H1 (cell line): ENCODE results near the gene NBAS. TPM values are rescaled to one million over a fixed set of nuclear protein-coding genes. Genes with fewer than 3 reads are reported as not detected.

ENCODE experiments used
- CTCF ChIA-PET: fragments of 300-600 bp; sonication (Branson Sonifier 250); formaldehyde crosslinking; loops from one replicate; lab custom pipeline; 2021; ENCODE audit not compliant: partially characterized antibody; lab: Charles Lee
- POLR2A ChIA-PET: fragments of 300-600 bp; sonication (Branson Sonifier 250); formaldehyde crosslinking; loops from one replicate; lab custom pipeline; 2021; ENCODE audit warnings: inconsistent platforms; ENCODE audit not compliant: partially characterized antibody; lab: Charles Lee
- DNase-seq, 2 experiments: peaks; one replicate each; pipeline versions ENCODE4 v3.0.0 to v3.0.0-alpha.2; 2010 to 2022; ENCODE audit warnings: low spot score in 2 of 2, low read depth in 1 of 2, mixed read lengths in 1 of 2
- FAIRE-seq: peaks from 2 replicates; lab custom pipeline; 2011; peaks lifted over from hg19 to GRCh38; lab: Jason Lieb, UNC
- H2AFZ ChIP-seq: 2 replicates; pipeline ENCODE4 v1.8.1; 2012; ENCODE audit warnings: low read length, inconsistent platforms
- H2AK5ac ChIP-seq: 2 replicates; pipeline ENCODE4 v1.6.1; 2013; ENCODE audit warnings: low read depth, low read length
- H2BK120ac ChIP-seq: replicated peaks from 2 replicates; pipeline ENCODE3; 2013; ENCODE audit warnings: low read depth, low read length, inconsistent platforms
- H2BK12ac ChIP-seq: 2 replicates; pipeline ENCODE4 v1.6.1; 2013; ENCODE audit warnings: low read depth, low read length
- H2BK15ac ChIP-seq: 2 replicates; pipeline ENCODE4 v1.6.1; 2013; ENCODE audit warnings: low read length
- H2BK20ac ChIP-seq: 2 replicates; pipeline ENCODE4 v1.6.1; 2013; ENCODE audit warnings: low read length
- H2BK5ac ChIP-seq: 2 replicates; pipeline ENCODE4 v1.6.1; 2013; ENCODE audit warnings: low read depth, low read length
- H3K14ac ChIP-seq: 2 replicates; pipeline ENCODE4 v1.6.1; 2013; ENCODE audit warnings: inconsistent platforms; ENCODE audit not compliant: insufficient read length
- H3K18ac ChIP-seq: 2 replicates; pipeline ENCODE4 v1.6.1; 2013; ENCODE audit warnings: low read length; ENCODE audit errors: extremely low read depth
- H3K23ac ChIP-seq: 2 replicates; pipeline ENCODE4 v1.6.1; 2013; ENCODE audit warnings: inconsistent platforms; ENCODE audit not compliant: insufficient read length
- H3K23me2 ChIP-seq: 2 replicates; pipeline ENCODE4 v1.6.1; 2013; ENCODE audit warnings: low read depth, low read length
- H3K27ac ChIP-seq: 2 replicates; pipeline ENCODE4 v1.6.1; 2011; ENCODE audit warnings: low read depth, low read length, inconsistent platforms
- H3K27me3 ChIP-seq, 4 experiments: replicated peaks in 1 of 4; 1 replicate in 1 of 4; 2 replicates in 3 of 4; pipeline versions ENCODE4 v1.6.1 to v1.8.1; 2011 to 2013; ENCODE audit warnings: low read length in 3 of 4, mild to moderate bottlenecking in 3 of 4, inconsistent platforms in 2 of 4, mixed read lengths in 2 of 4, moderate library complexity in 1 of 4; ENCODE audit not compliant: control insufficient read depth in 3 of 4, insufficient read depth in 3 of 4; ENCODE audit errors: extremely low read depth in 1 of 4
- H3K36me3 ChIP-seq, 4 experiments: 2 replicates each; pipeline versions ENCODE4 v1.6.1 to v1.8.1; 2011 to 2013; ENCODE audit warnings: mild to moderate bottlenecking in 4 of 4, low read length in 3 of 4, moderate library complexity in 2 of 4, control low read depth in 1 of 4, inconsistent platforms in 1 of 4; ENCODE audit not compliant: insufficient read depth in 4 of 4, control insufficient read depth in 2 of 4
- H3K4ac ChIP-seq: replicated peaks from 2 replicates; pipeline ENCODE3; 2013; ENCODE audit warnings: low read length, low read depth, mixed read lengths, inconsistent platforms; ENCODE audit not compliant: insufficient read length
- H3K4me1 ChIP-seq, 4 experiments: replicated peaks in 1 of 4; 1 replicate in 1 of 4; 2 replicates in 3 of 4; pipeline versions ENCODE4 v1.6.1 to v1.8.1; 2011 to 2013; ENCODE audit warnings: low read length in 3 of 4, inconsistent platforms in 2 of 4, mixed read lengths in 1 of 4; ENCODE audit not compliant: insufficient read depth in 4 of 4, control insufficient read depth in 3 of 4
- H3K4me2 ChIP-seq, 2 experiments: 2 replicates each; pipeline versions ENCODE4 v1.6.1 to v1.8.1; 2011 to 2013; ENCODE audit warnings: low read depth in 2 of 2, low read length in 2 of 2, control low read depth in 1 of 2, inconsistent platforms in 1 of 2, mild to moderate bottlenecking in 1 of 2; ENCODE audit not compliant: insufficient read depth in 1 of 2
- H3K4me3 ChIP-seq, 4 experiments: fragments of 200-600, 300-600 bp in 1 of 4; sonication (generic), shearing (Covaris generic), sonication (Bioruptor Twin) in 1 of 4; 2 replicates each; pipeline versions ENCODE4 v1.5.1 to v1.8.1; 2011 to 2016; ENCODE audit warnings: low read length in 4 of 4, low read depth in 3 of 4, control low read depth in 2 of 4, inconsistent platforms in 2 of 4, mild to moderate bottlenecking in 2 of 4, mixed read lengths in 1 of 4, moderate library complexity in 1 of 4; ENCODE audit not compliant: insufficient read depth in 2 of 4; ENCODE audit errors: extremely low read depth in 1 of 4
- H3K56ac ChIP-seq: replicated peaks from 2 replicates; pipeline ENCODE3; 2013; ENCODE audit warnings: low read depth, mild to moderate bottlenecking, mixed read lengths, low read length, inconsistent platforms; ENCODE audit not compliant: insufficient read length
- H3K79me1 ChIP-seq: 2 replicates; pipeline ENCODE4 v1.6.1; 2013; ENCODE audit warnings: low read depth, low read length, control low read depth
- H3K79me2 ChIP-seq, 2 experiments: 2 replicates each; pipeline versions ENCODE4 v1.6.1 to v1.8.1; 2012 to 2013; ENCODE audit warnings: low read length in 2 of 2, mild to moderate bottlenecking in 2 of 2, inconsistent platforms in 1 of 2; ENCODE audit not compliant: insufficient read depth in 2 of 2, control insufficient read depth in 1 of 2
- H3K9ac ChIP-seq, 4 experiments: replicated peaks in 1 of 4; 1 replicate in 1 of 4; 2 replicates in 3 of 4; pipeline versions ENCODE4 v1.6.1 to v1.8.1; 2011 to 2013; ENCODE audit warnings: low read depth in 3 of 4, low read length in 3 of 4, control low read depth in 2 of 4, mild to moderate bottlenecking in 2 of 4, moderate library complexity in 2 of 4, inconsistent platforms in 1 of 4; ENCODE audit errors: extremely low read depth in 1 of 4
- H3K9me3 ChIP-seq, 2 experiments: 2 replicates each; pipeline versions ENCODE4 v1.6.1 to v1.8.1; 2012 to 2013; ENCODE audit warnings: mild to moderate bottlenecking in 2 of 2, moderate library complexity in 2 of 2, control low read depth in 1 of 2, inconsistent platforms in 1 of 2, low read depth in 1 of 2, low read length in 1 of 2, mixed read lengths in 1 of 2; ENCODE audit not compliant: insufficient read depth in 2 of 2
- H4K20me1 ChIP-seq, 2 experiments: replicated peaks in 1 of 2; 2 replicates each; pipeline versions ENCODE3 to v1.8.1; 2011 to 2013; ENCODE audit warnings: inconsistent platforms in 2 of 2, low read length in 2 of 2, mild to moderate bottlenecking in 1 of 2; ENCODE audit not compliant: insufficient read depth in 2 of 2, control insufficient read depth in 1 of 2
- H4K5ac ChIP-seq: 2 replicates; pipeline ENCODE4 v1.6.1; 2013; ENCODE audit warnings: low read length, low read depth, mixed read lengths, inconsistent platforms; ENCODE audit not compliant: insufficient read length
- H4K8ac ChIP-seq: 2 replicates; pipeline ENCODE4 v1.8.0; 2013; ENCODE audit warnings: mild to moderate bottlenecking, moderate library complexity, low read length, inconsistent platforms; ENCODE audit not compliant: insufficient read depth; ENCODE audit errors: extremely low read depth
- H4K91ac ChIP-seq: replicated peaks from 2 replicates; pipeline ENCODE3; 2013; ENCODE audit warnings: low read length, mixed read lengths, inconsistent platforms; ENCODE audit not compliant: insufficient read length
- EGR1 ChIP-seq: IDR thresholded peaks from 2 replicates; pipeline ENCODE4 v1.6.1; 2011; ENCODE audit warnings: low read depth, low read length, borderline replicate concordance
- GTF2F1 ChIP-seq: IDR thresholded peaks from 2 replicates; pipeline ENCODE4 v1.6.1; 2012; ENCODE audit warnings: low read depth, low read length, improper control_type of control experiment, borderline replicate concordance
- HDAC2 ChIP-seq, 2 experiments: fragments of 300-600 bp in 1 of 2; sonication (generic) in 1 of 2; IDR thresholded peaks; 2 replicates each; pipeline ENCODE4 v1.6.1; 2011 to 2012; ENCODE audit warnings: low read depth in 2 of 2, low read length in 2 of 2, mild to moderate bottlenecking in 2 of 2, moderate library complexity in 2 of 2, borderline replicate concordance in 1 of 2, inconsistent platforms in 1 of 2
- JUND ChIP-seq: IDR thresholded peaks from 2 replicates; pipeline ENCODE4 v1.6.1; 2011; ENCODE audit warnings: mild to moderate bottlenecking, improper control_type of control experiment, low read length
- KDM4A ChIP-seq: IDR thresholded peaks from one replicate; pipeline ENCODE4 v1.7.1; 2012; ENCODE audit warnings: low read depth, mild to moderate bottlenecking, moderate library complexity, low read length, inconsistent platforms; ENCODE audit not compliant: severe bottlenecking
- RAD21 ChIP-seq, 2 experiments: IDR thresholded peaks in 1 of 2; conservative IDR thresholded peaks in 1 of 2; 2 replicates each; pipeline ENCODE4 v1.6.1; 2011; ENCODE audit warnings: low read depth in 2 of 2, low read length in 2 of 2, improper control_type of control experiment in 1 of 2, inconsistent platforms in 1 of 2, mild to moderate bottlenecking in 1 of 2, moderate library complexity in 1 of 2
- SIRT6 ChIP-seq: IDR thresholded peaks from one replicate; pipeline ENCODE4 v1.7.1; 2012; ENCODE audit warnings: low read length, inconsistent platforms
- SIX5 ChIP-seq: IDR thresholded peaks from 2 replicates; pipeline ENCODE4 v1.6.1; 2011; ENCODE audit warnings: mild to moderate bottlenecking, low read depth, low read length
- SP4 ChIP-seq: IDR thresholded peaks from 2 replicates; pipeline ENCODE4 v1.6.1; 2012; ENCODE audit warnings: low read length, inconsistent platforms
- WGBS, 2 experiments: shearing (Covaris generic) in 1 of 2; methylation state at CpG; one replicate each; pipeline versions ENCODE4 v1.1.6 to v1.1.7; 2013 to 2015; ENCODE audit warnings: low lambda C conversion rate in 2 of 2, mixed read lengths in 2 of 2, inconsistent platforms in 1 of 2, low coverage in 1 of 2, missing lambda C conversion rate in 1 of 2; ENCODE audit not compliant: insufficient replicate concordance in 2 of 2, insufficient coverage in 1 of 2, insufficient read length in 1 of 2; ENCODE audit errors: extremely low coverage in 1 of 2, missing lambda C conversion rate in 1 of 2; 5-methylcytosine and 5-hydroxymethylcytosine counted together
- polyA plus RNA-seq, 7 experiments: library from polyadenylated mRNA; depleted of rRNA in 3 of 7; stranded (reverse) in 5 of 7; unstranded in 2 of 7; fragments of >200 nt in 5 of 7; fragments of 200-250 nt in 2 of 7; gene quantifications; 1 replicate in 5 of 7; 2 replicates in 1 of 7; 4 replicates in 1 of 7; pipeline versions ENCODE4 v1.2.1 to v1.2.3, GENCODE V29; 2011 to 2013; ENCODE audit warnings: missing spikeins in 2 of 7, mixed read lengths in 2 of 7
- total RNA-seq: library from RNA; stranded (reverse); fragmentation: NEBNext Ultra II Directional; extraction: Animal tissue kit (Norgen Biotek cat#: 25700); gene quantifications from 2 replicates; pipeline ENCODE4 v1.2.1, GENCODE V29; 2021
- TF ChIP-seq, protein P1 (sequence below): IDR thresholded peaks from 2 replicates; pipeline ENCODE4 v1.6.1; 2012; ENCODE audit warnings: inconsistent platforms

NBAS gene
- total and polyA plus RNA-seq, 2 of the 8 experiments (the other 6 are each of a cell fraction or from before 2014, with no cell fraction given): 19.6 to 34.8 TPM

DNA sequence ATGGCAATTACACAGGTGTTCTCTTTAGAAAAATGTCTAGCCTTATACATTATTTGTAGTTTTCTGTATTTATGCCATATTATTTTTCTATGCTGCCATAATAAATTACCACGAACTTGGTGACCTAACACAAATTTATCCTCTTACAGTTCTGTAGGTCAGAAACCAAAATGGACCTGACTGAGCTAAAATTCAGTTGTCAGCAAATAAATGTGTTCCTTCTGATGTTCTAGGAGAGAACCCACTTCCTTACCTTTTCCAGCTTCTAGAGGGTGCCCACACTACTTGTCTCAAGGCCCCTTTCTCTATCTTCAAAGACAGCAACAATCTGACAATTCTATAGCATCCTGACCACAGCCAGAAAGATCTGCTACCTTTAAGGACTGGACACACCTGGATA, 153.5 kb downstream of the NBAS start:
- FAIRE-seq (no peak), DNase-seq (no peak)
- no peaks in the 10 kb centered on the region for H3K4me1 ChIP-seq
- TF ChIP-seq KDM4A (no peak), RAD21 (IDR thresholded peaks at IDR 0.05 in 1 of 2, conservative IDR thresholded peaks at IDR 0.05 in 1 of 2; ENCODE audit: low read depth in 2 of 2, low read length in 2 of 2) (no peak), JUND (no peak), SIX5 (no peak), SP4 (no peak), HDAC2 (IDR thresholded peaks at IDR 0.05; ENCODE audit: borderline replicate concordance in 1 of 2, low read depth in 2 of 2, low read length in 2 of 2) (no peak), EGR1 (no peak), GTF2F1 (no peak), SIRT6 (no peak)
- TF ChIP-seq, protein P1, sequence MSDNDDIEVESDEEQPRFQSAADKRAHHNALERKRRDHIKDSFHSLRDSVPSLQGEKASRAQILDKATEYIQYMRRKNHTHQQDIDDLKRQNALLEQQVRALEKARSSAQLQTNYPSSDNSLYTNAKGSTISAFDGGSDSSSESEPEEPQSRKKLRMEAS: no peak
- no peak overlapping the region for H3K27ac ChIP-seq
- no peak overlapping the region for H2AK5ac ChIP-seq
- no peak overlapping the region for H4K8ac ChIP-seq
- H3K56ac ChIP-seq: no peak overlapping the region
- CTCF ChIA-PET: no interaction called here
- no peak overlapping the region for H3K18ac ChIP-seq
- no peak overlapping the region for H3K4ac ChIP-seq
- no peak overlapping the region for H4K91ac ChIP-seq
- H3K9ac ChIP-seq: no peak overlapping the region
- no peak overlapping the region for H2BK15ac ChIP-seq
- H3K27me3 ChIP-seq: no peaks in the 10 kb centered on the region
- WGBS, 2 experiments: 88% methylated on average over 1 of the region's 1 CpG; no CpG with 5 or more reads in 1 of the 2 experiments
- H4K20me1 ChIP-seq: no peaks in the 10 kb centered on the region
- H2BK20ac ChIP-seq: no peak overlapping the region
- no peak overlapping the region for H3K23ac ChIP-seq
- POLR2A ChIA-PET: no interaction called here
- no peak overlapping the region for H3K4me2 ChIP-seq
- no peak overlapping the region for H3K14ac ChIP-seq
- H2AFZ ChIP-seq: no peak overlapping the region
- no peaks in the 10 kb centered on the region for H3K23me2 ChIP-seq
- no peak overlapping the region for H3K4me3 ChIP-seq
- no peak overlapping the region for H4K5ac ChIP-seq
- H3K9me3 ChIP-seq: no peaks in the 10 kb centered on the region
- no peaks in the 10 kb centered on the region for H3K79me1 ChIP-seq
- H3K79me2 ChIP-seq: no peaks in the 10 kb centered on the region
- no peak overlapping the region for H2BK120ac ChIP-seq
- H2BK5ac ChIP-seq: no peak overlapping the region
- no peaks in the 10 kb centered on the region for H3K36me3 ChIP-seq
- H2BK12ac ChIP-seq: no peak overlapping the region
